Endodermal cell (in vitro differentiated cells): Measurements from ENCODE around the gene ADORA1. TPM values are rescaled to one million over a fixed set of nuclear protein-coding genes. Genes with fewer than 3 reads are reported as not detected.
A peak's percentile ranks its signal among the peaks of the same experiment; 100 is the strongest.

Experiments used
- DNase-seq: peaks from one replicate; pipeline ENCODE4 v3.0.0-alpha.2; 2017
- H3K27ac ChIP-seq: 2 replicates; pipeline ENCODE4 v1.5.1; 2013; ENCODE audit warnings: mild to moderate bottlenecking, low read depth, low read length, moderate library complexity
- H3K27me3 ChIP-seq: 2 replicates; pipeline ENCODE4 v1.6.1; 2013; ENCODE audit warnings: mild to moderate bottlenecking, low read length, moderate library complexity; ENCODE audit not compliant: insufficient read depth, control insufficient read depth, poor library complexity, severe bottlenecking
- H3K36me3 ChIP-seq: 2 replicates; pipeline ENCODE4 v1.7.0; 2013; ENCODE audit warnings: mild to moderate bottlenecking, low read length, moderate library complexity; ENCODE audit not compliant: control insufficient read depth, insufficient read depth
- H3K4me1 ChIP-seq: one replicate; pipeline ENCODE4 v1.7.0; 2013; ENCODE audit warnings: low read length; ENCODE audit not compliant: control insufficient read depth, insufficient read depth
- H3K4me3 ChIP-seq: 2 replicates; pipeline ENCODE4 v1.5.1; 2013; ENCODE audit warnings: mild to moderate bottlenecking, low read length, moderate library complexity
- H3K9ac ChIP-seq: 2 replicates; pipeline ENCODE4 v1.6.1; 2013; ENCODE audit warnings: mild to moderate bottlenecking, low read length, moderate library complexity; ENCODE audit not compliant: poor library complexity, severe bottlenecking; ENCODE audit errors: extremely low read depth
- H3K9me3 ChIP-seq: 2 replicates; pipeline ENCODE4 v1.6.1; 2013; ENCODE audit warnings: mild to moderate bottlenecking, low read length, moderate library complexity; ENCODE audit not compliant: control insufficient read depth
- H3K27ac Mint-ChIP-seq: 2 replicates; pipeline ENCODE4 v1.8.0; 2020; ENCODE audit warnings: mixed read lengths
- H3K27me3 Mint-ChIP-seq: 2 replicates; pipeline ENCODE4 v1.8.0; 2021; ENCODE audit warnings: mild to moderate bottlenecking, mixed read lengths; ENCODE audit not compliant: insufficient read depth
- H3K36me3 Mint-ChIP-seq: 2 replicates; pipeline ENCODE4 v1.8.0; 2020; ENCODE audit warnings: low read depth, mixed read lengths
- H3K4me1 Mint-ChIP-seq: 2 replicates; pipeline ENCODE4 v1.8.0; 2020; ENCODE audit warnings: mixed read lengths
- H3K4me3 Mint-ChIP-seq: 2 replicates; pipeline ENCODE4 v1.8.0; 2020; ENCODE audit warnings: mild to moderate bottlenecking, moderate library complexity, mixed read lengths
- H3K9me3 Mint-ChIP-seq: 2 replicates; pipeline ENCODE4 v1.8.0; 2020; ENCODE audit warnings: mild to moderate bottlenecking, mixed read lengths
- CTCF ChIP-seq: fragments of 200-600 bp; sonication (generic); conservative IDR thresholded peaks from 2 replicates; pipeline ENCODE4 v1.5.0; 2021; ENCODE audit warnings: antibody characterized with exemption, mild to moderate bottlenecking
- WGBS, 2 experiments: methylation state at CpG; one replicate each; pipeline versions ENCODE4 v1.1.5 to v1.1.7; 2013; ENCODE audit warnings: missing lambda C conversion rate in 2 of 2, mixed read lengths in 1 of 2; ENCODE audit not compliant: insufficient coverage in 1 of 2, insufficient read length in 1 of 2; 5-methylcytosine and 5-hydroxymethylcytosine counted together
- total RNA-seq, 2 donors: library from RNA; stranded (reverse); fragmentation: NEBNext Ultra II Directional in 1 of 2; extraction: Animal tissue kit (Norgen Biotek cat#: 25700) in 1 of 2; gene quantifications; 2 replicates in 1 of 2; 3 replicates in 1 of 2; pipeline ENCODE4 v1.2.1, GENCODE V29; 2021

ADORA1 gene
- total RNA-seq, 2 donors from 2014 or later, result 2.0 to 2.1 TPM

- H3K27me3 ChIP-seq, result no peaks in the 10 kb centered on the region
- no peak for TF ChIP-seq CTCF
- Mint-ChIP-seq H3K27ac (peak overlapping the region; percentile 56), H3K27me3 (no peaks in the 10 kb centered on the region), H3K9me3 (no peaks in the 10 kb centered on the region), H3K36me3 (no peaks in the 10 kb centered on the region), H3K4me1 (peaks cover 45% of the 10 kb centered on the region), H3K4me3 (no peak overlapping the region)
- H3K36me3 ChIP-seq, result no peaks in the 10 kb centered on the region
- no peak overlapping the region for H3K27ac ChIP-seq
- 52 to 67% methylated on average over 3 to 9 of the region's 9 CpGs for WGBS, 2 experiments
- no peak overlapping the region for H3K4me3 ChIP-seq
- H3K9me3 ChIP-seq, result no peaks in the 10 kb centered on the region
- DNase-seq, result peak; percentile 71
- peaks cover 21% of the 10 kb centered on the region for H3K4me1 ChIP-seq
- no peak overlapping the region for H3K9ac ChIP-seq
Measured at GRCh38 chr1:203177470-203178039, 50.0 kb downstream of the ADORA1 start.

GRCh38 chr1:203178083-203178482 is 50.6 kb downstream of the ADORA1 start:
- Histone ChIP-seq H3K27me3 (no peaks in the 10 kb centered on the region), H3K36me3 (no peaks in the 10 kb centered on the region), H3K4me3 (no peak overlapping the region), H3K9me3 (no peaks in the 10 kb centered on the region), H3K9ac (no peak overlapping the region), H3K27ac (no peak overlapping the region), H3K4me1 (peaks cover 20% of the 10 kb centered on the region)
- Mint-ChIP-seq H3K9me3 (no peaks in the 10 kb centered on the region), H3K4me3 (peak overlapping the region; percentile 18), H3K27ac (peak overlapping the region; percentile 56), H3K4me1 (peaks cover 43% of the 10 kb centered on the region), H3K27me3 (no peaks in the 10 kb centered on the region), H3K36me3 (no peaks in the 10 kb centered on the region)
- WGBS, 2 experiments, result 9 to 17% methylated on average over 2 to 5 of the region's 5 CpGs
- no peak for TF ChIP-seq CTCF
- peak; percentile 91 for DNase-seq

GRCh38 chr1:203178821-203179666 is 51.5 kb downstream of the ADORA1 start:
- Histone ChIP-seq H3K36me3 (no peaks in the 10 kb centered on the region), H3K9ac (no peak overlapping the region), H3K9me3 (no peaks in the 10 kb centered on the region), H3K27ac (no peak overlapping the region), H3K4me3 (no peak overlapping the region), H3K27me3 (no peaks in the 10 kb centered on the region), H3K4me1 (peaks cover 20% of the 10 kb centered on the region)
- no peaks in the 10 kb centered on the region for H3K9me3 Mint-ChIP-seq
- H3K27ac Mint-ChIP-seq, result peak overlapping the region; percentile 49
- H3K4me3 Mint-ChIP-seq, result peak overlapping the region; percentile 18
- peaks cover 42% of the 10 kb centered on the region for H3K4me1 Mint-ChIP-seq
- H3K36me3 Mint-ChIP-seq, result no peaks in the 10 kb centered on the region
- H3K27me3 Mint-ChIP-seq, result no peaks in the 10 kb centered on the region
- TF ChIP-seq CTCF, result no peak
- WGBS, 2 experiments, result 88 to 92% methylated on average over 12 to 14 of the region's 14 CpGs
- DNase-seq, result no peak
